Neural cell (in vitro differentiated cells): ENCODE measurements around the gene DUSP14. TPM values are rescaled to one million over a fixed set of nuclear protein-coding genes. Genes with fewer than 3 reads are reported as not detected.

Source experiments
- H2AFZ ChIP-seq: fragments of 200-600, 300-800 bp; sonication (generic), shearing (Covaris generic); 2 replicates; pipeline ENCODE4 v1.6.0; 2014; ENCODE audit warnings: low read depth, mild to moderate bottlenecking, antibody characterized with exemption, low read length, moderate library complexity
- H3F3A ChIP-seq: fragments of 200-600 bp; shearing (Covaris generic); 2 replicates; pipeline ENCODE4 v1.6.1; 2016; ENCODE audit warnings: mild to moderate bottlenecking, moderate library complexity, mixed read lengths, antibody characterized with exemption, low read length; ENCODE audit not compliant: insufficient read depth, poor library complexity, severe bottlenecking
- H3K27ac ChIP-seq: fragments of 200-600, 300-800 bp; sonication (generic), shearing (Covaris generic); 2 replicates; pipeline ENCODE4 v1.5.1; 2014; ENCODE audit warnings: mild to moderate bottlenecking, low read length, moderate library complexity
- H3K27me3 ChIP-seq: fragments of 300-800, 200-600 bp; sonication (generic), shearing (Covaris generic); 2 replicates; pipeline ENCODE4 v1.6.0; 2014; ENCODE audit warnings: mild to moderate bottlenecking, low read depth, low read length, moderate library complexity; ENCODE audit not compliant: insufficient read depth
- H3K36me3 ChIP-seq: fragments of 300-800, 200-600 bp; sonication (generic), shearing (Covaris generic); 2 replicates; pipeline ENCODE4 v1.5.1; 2014; ENCODE audit warnings: mild to moderate bottlenecking, antibody characterized with exemption, low read length, moderate library complexity; ENCODE audit not compliant: insufficient read depth
- H3K4me2 ChIP-seq: fragments of 300-800, 200-600 bp; sonication (generic), shearing (Covaris generic); 2 replicates; pipeline ENCODE4 v1.6.0; 2014; ENCODE audit warnings: mild to moderate bottlenecking, low read length
- H3K4me3 ChIP-seq: fragments of 300-800, 200-600 bp; sonication (generic), shearing (Covaris generic); 2 replicates; pipeline ENCODE4 v1.5.1; 2014; ENCODE audit warnings: mild to moderate bottlenecking, low read length, moderate library complexity
- H3K79me2 ChIP-seq: fragments of 200-600 bp; shearing (Covaris generic); replicated peaks from 2 replicates; pipeline ENCODE4 v1.6.0; 2014; ENCODE audit warnings: mild to moderate bottlenecking, low read length, moderate library complexity; ENCODE audit not compliant: insufficient read depth
- H3K9ac ChIP-seq: fragments of 300-800, 200-600 bp; sonication (generic), shearing (Covaris generic); 2 replicates; pipeline ENCODE4 v1.6.1; 2016; ENCODE audit warnings: mild to moderate bottlenecking, low read length, mixed read lengths
- H3K9me2 ChIP-seq: fragments of 200-600 bp; shearing (Covaris generic); 2 replicates; pipeline ENCODE4 v1.6.1; 2016; ENCODE audit warnings: mild to moderate bottlenecking, low read length, mixed read lengths; ENCODE audit not compliant: insufficient read depth
- H3K9me3 ChIP-seq: fragments of 200-600, 300-800 bp; sonication (generic), shearing (Covaris generic); 2 replicates; pipeline ENCODE4 v1.6.1; 2016; ENCODE audit warnings: mild to moderate bottlenecking, mixed run types, low read length, moderate library complexity, mixed read lengths
- H4K20me1 ChIP-seq: fragments of 200-600 bp; shearing (Covaris generic); 2 replicates; pipeline ENCODE4 v1.6.1; 2016; ENCODE audit warnings: mild to moderate bottlenecking, mixed run types; ENCODE audit not compliant: insufficient read depth
- EP300 ChIP-seq: fragments of 450-650 bp; conservative IDR thresholded peaks from 2 replicates; pipeline ENCODE4 v1.6.1; 2014; ENCODE audit warnings: antibody characterized with exemption, mild to moderate bottlenecking, moderate library complexity; ENCODE audit not compliant: poor library complexity, severe bottlenecking
- EZH2 ChIP-seq: fragments of 200-600, 300-800 bp; shearing (Covaris generic), sonication (generic); IDR thresholded peaks from 2 replicates; pipeline ENCODE4 v1.6.1; 2014; ENCODE audit warnings: antibody characterized with exemption, low read length, borderline replicate concordance, mild to moderate bottlenecking; ENCODE audit not compliant: insufficient read depth, poor library complexity, severe bottlenecking
- MXI1 ChIP-seq: fragments of 450-650 bp; conservative IDR thresholded peaks from 2 replicates; pipeline ENCODE4 v1.6.1; 2014; ENCODE audit warnings: antibody characterized with exemption, mild to moderate bottlenecking; ENCODE audit not compliant: poor library complexity, severe bottlenecking
- POLR2AphosphoS5 ChIP-seq: IDR thresholded peaks from 2 replicates; pipeline ENCODE4 v1.6.1; 2012
- RAD21 ChIP-seq: fragments of 450-650 bp; conservative IDR thresholded peaks from 2 replicates; pipeline ENCODE4 v1.6.1; 2014; ENCODE audit warnings: antibody characterized with exemption, mild to moderate bottlenecking, moderate library complexity
- SMC3 ChIP-seq: fragments of 450-650 bp; conservative IDR thresholded peaks from 2 replicates; pipeline ENCODE4 v1.6.1; 2014; ENCODE audit warnings: antibody characterized with exemption, mild to moderate bottlenecking, moderate library complexity; ENCODE audit not compliant: poor library complexity
- TAF1 ChIP-seq: IDR thresholded peaks from 2 replicates; pipeline ENCODE4 v1.6.1; 2012; ENCODE audit warnings: low read depth
- polyA plus RNA-seq: library from polyadenylated mRNA; depleted of rRNA; stranded (reverse); fragments of >200 nt; gene quantifications from 2 replicates; pipeline ENCODE4 v1.2.3, GENCODE V29; 2014
- TF ChIP-seq, protein P1 (sequence below): fragments of 450-650 bp; IDR thresholded peaks from 2 replicates; pipeline ENCODE4 v1.5.1; 2014; ENCODE audit warnings: antibody characterized with exemption, mild to moderate bottlenecking, moderate library complexity; ENCODE audit not compliant: poor library complexity, severe bottlenecking
- TF ChIP-seq, protein P2 (sequence below): IDR thresholded peaks from 2 replicates; pipeline ENCODE4 v1.6.1; 2012; ENCODE audit warnings: borderline replicate concordance

Gene DUSP14
- polyA plus RNA-seq, 1 donor from 2014 or later = 19.7 TPM

GRCh38 chr17:37463039-37463438 lies 26.7 kb upstream of the DUSP14 start:
- H3K36me3 ChIP-seq = peaks cover 4% of the 10 kb centered on the region
- H3K4me2 ChIP-seq = no peak overlapping the region
- no peak overlapping the region for H3K27ac ChIP-seq
- H4K20me1 ChIP-seq = no peaks in the 10 kb centered on the region
- TF ChIP-seq, protein P1, sequence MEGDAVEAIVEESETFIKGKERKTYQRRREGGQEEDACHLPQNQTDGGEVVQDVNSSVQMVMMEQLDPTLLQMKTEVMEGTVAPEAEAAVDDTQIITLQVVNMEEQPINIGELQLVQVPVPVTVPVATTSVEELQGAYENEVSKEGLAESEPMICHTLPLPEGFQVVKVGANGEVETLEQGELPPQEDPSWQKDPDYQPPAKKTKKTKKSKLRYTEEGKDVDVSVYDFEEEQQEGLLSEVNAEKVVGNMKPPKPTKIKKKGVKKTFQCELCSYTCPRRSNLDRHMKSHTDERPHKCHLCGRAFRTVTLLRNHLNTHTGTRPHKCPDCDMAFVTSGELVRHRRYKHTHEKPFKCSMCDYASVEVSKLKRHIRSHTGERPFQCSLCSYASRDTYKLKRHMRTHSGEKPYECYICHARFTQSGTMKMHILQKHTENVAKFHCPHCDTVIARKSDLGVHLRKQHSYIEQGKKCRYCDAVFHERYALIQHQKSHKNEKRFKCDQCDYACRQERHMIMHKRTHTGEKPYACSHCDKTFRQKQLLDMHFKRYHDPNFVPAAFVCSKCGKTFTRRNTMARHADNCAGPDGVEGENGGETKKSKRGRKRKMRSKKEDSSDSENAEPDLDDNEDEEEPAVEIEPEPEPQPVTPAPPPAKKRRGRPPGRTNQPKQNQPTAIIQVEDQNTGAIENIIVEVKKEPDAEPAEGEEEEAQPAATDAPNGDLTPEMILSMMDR = no peak
- no peak overlapping the region for H3K9ac ChIP-seq
- H3K9me2 ChIP-seq = no peaks in the 10 kb centered on the region
- H3K27me3 ChIP-seq = no peaks in the 10 kb centered on the region
- H3K9me3 ChIP-seq = no peaks in the 10 kb centered on the region
- H3K79me2 ChIP-seq = no peaks in the 10 kb centered on the region
- no peak overlapping the region for H2AFZ ChIP-seq
- no peaks in the 10 kb centered on the region for H3F3A ChIP-seq
- H3K4me3 ChIP-seq = no peak overlapping the region

DNA sequence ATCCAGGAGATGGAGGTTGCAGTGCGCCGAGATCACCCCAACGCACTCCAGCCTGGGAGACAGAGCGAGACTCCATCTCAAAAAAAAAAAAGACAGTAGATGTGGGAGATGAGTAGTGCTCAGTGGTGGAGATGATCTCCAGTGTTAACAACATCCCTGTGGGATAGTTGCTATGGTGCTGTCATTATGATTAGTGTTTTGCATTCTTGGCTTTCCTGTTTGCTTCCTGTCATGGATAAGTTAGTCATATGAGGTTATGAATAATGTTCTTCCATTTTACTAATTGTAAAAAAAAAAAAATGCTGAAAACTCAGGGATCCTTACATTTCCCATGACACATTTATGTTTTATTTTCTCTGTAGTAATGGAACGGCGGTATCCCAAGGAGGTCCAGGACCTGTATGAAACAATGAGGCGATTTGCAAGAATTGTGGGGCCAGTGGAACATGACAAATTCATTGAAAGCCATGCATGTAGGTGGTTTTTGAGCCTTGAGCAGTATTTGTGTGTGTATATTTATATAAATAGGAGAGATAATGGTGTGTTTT lies 24.5 kb upstream of the DUSP14 start:
- no peaks in the 10 kb centered on the region for H4K20me1 ChIP-seq
- H2AFZ ChIP-seq = no peak overlapping the region
- no peaks in the 10 kb centered on the region for H3K9me3 ChIP-seq
- no peaks in the 10 kb centered on the region for H3F3A ChIP-seq
- peaks cover 4% of the 10 kb centered on the region for H3K36me3 ChIP-seq
- H3K9ac ChIP-seq = no peak overlapping the region
- H3K79me2 ChIP-seq = no peaks in the 10 kb centered on the region
- H3K9me2 ChIP-seq = no peaks in the 10 kb centered on the region
- no peak overlapping the region for H3K27ac ChIP-seq
- H3K27me3 ChIP-seq = no peaks in the 10 kb centered on the region
- no peak overlapping the region for H3K4me2 ChIP-seq
- H3K4me3 ChIP-seq = no peak overlapping the region
- TF ChIP-seq SMC3 (no peak), EZH2 (no peak), RAD21 (no peak), EP300 (no peak), MXI1 (no peak), POLR2AphosphoS5 (no peak), TAF1 (no peak)
- TF ChIP-seq, protein P2, sequence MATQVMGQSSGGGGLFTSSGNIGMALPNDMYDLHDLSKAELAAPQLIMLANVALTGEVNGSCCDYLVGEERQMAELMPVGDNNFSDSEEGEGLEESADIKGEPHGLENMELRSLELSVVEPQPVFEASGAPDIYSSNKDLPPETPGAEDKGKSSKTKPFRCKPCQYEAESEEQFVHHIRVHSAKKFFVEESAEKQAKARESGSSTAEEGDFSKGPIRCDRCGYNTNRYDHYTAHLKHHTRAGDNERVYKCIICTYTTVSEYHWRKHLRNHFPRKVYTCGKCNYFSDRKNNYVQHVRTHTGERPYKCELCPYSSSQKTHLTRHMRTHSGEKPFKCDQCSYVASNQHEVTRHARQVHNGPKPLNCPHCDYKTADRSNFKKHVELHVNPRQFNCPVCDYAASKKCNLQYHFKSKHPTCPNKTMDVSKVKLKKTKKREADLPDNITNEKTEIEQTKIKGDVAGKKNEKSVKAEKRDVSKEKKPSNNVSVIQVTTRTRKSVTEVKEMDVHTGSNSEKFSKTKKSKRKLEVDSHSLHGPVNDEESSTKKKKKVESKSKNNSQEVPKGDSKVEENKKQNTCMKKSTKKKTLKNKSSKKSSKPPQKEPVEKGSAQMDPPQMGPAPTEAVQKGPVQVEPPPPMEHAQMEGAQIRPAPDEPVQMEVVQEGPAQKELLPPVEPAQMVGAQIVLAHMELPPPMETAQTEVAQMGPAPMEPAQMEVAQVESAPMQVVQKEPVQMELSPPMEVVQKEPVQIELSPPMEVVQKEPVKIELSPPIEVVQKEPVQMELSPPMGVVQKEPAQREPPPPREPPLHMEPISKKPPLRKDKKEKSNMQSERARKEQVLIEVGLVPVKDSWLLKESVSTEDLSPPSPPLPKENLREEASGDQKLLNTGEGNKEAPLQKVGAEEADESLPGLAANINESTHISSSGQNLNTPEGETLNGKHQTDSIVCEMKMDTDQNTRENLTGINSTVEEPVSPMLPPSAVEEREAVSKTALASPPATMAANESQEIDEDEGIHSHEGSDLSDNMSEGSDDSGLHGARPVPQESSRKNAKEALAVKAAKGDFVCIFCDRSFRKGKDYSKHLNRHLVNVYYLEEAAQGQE = no peak
- TF ChIP-seq, protein P1 = no peak
